Activated naive CD8-positive, alpha-beta T cell treated with anti-CD3 and anti-CD28 coated beads for 36 hours (primary cell): ENCODE measurements around the gene CACNA1F. TPM values are rescaled to one million over a fixed set of nuclear protein-coding genes. Genes with fewer than 3 reads are reported as not detected.

Experiments used
- DNase-seq: peaks from one replicate; pipeline ENCODE4 v3.0.0; 2021
- H3K27ac Mint-ChIP-seq: one replicate; pipeline ENCODE4 v1.8.0; 2022; ENCODE audit warnings: mild to moderate bottlenecking, moderate library complexity, mixed read lengths
- H3K27me3 Mint-ChIP-seq: one replicate; pipeline ENCODE4 v1.8.0; 2022; ENCODE audit warnings: mild to moderate bottlenecking, mixed read lengths
- H3K36me3 Mint-ChIP-seq: one replicate; pipeline ENCODE4 v1.8.0; 2021; ENCODE audit warnings: mild to moderate bottlenecking, mixed read lengths
- H3K4me1 Mint-ChIP-seq: one replicate; pipeline ENCODE4 v1.8.0; 2021; ENCODE audit warnings: mixed read lengths
- H3K4me3 Mint-ChIP-seq: one replicate; pipeline ENCODE4 v1.8.0; 2022; ENCODE audit warnings: mild to moderate bottlenecking, moderate library complexity, mixed read lengths
- H3K9me3 Mint-ChIP-seq: one replicate; pipeline ENCODE4 v1.8.0; 2022; ENCODE audit warnings: mixed read lengths
- total RNA-seq, 2 experiments: library from RNA; stranded (reverse); gene quantifications; one replicate each; pipeline ENCODE4 v1.2.3, GENCODE V29; 2021

CACNA1F gene
- total RNA-seq, 2 experiments from 2014 or later = 0.72 to 0.85 TPM

DNA sequence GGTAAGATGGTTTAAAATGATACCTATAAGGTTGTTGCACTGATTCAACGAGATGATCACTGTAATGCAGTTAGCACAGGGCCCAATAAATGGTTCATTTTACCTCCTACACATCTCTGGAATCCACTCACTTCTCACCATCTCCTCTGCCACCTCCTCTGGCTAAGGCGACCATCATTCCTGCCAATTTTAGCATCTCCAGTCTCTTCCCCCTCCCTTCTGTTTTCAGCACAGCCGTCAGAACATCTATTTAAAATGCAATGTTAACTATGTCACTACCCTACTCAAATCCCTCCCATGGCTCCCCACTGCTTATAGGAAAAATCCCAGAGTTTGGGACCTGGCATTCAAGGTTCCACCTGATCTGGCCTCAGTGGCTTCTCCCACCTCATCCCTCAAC is 29.6 kb downstream of the CACNA1F start:
- H3K27me3 Mint-ChIP-seq = no peaks in the 10 kb centered on the region

DNA sequence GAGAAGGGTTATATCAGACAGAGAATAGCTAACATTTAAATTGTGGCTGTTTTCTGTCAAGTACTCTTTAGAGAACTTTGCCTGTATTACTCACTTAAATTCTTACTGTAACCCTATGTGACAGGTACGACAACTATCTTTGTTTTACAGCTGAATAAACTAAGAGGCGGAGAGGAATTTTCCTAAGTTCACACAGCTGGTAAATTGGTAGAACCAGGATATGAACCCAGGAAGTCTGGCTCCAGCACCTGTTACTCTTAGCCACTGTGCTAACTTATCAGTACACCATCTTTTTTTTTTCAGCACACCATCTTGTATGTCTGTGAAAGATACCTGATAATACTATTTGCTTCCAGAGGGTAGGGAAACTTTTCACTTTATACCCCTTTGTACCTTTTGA is 31.1 kb downstream of the CACNA1F start:
- H3K27ac Mint-ChIP-seq = no peak overlapping the region
- H3K36me3 Mint-ChIP-seq = no peaks in the 10 kb centered on the region
- H3K4me1 Mint-ChIP-seq = peaks cover 11% of the 10 kb centered on the region
- H3K4me3 Mint-ChIP-seq = no peak overlapping the region
- no peaks in the 10 kb centered on the region for H3K9me3 Mint-ChIP-seq
- no peaks in the 10 kb centered on the region for H3K27me3 Mint-ChIP-seq
- DNase-seq = no peak

More for the DNA sequence above, 29.6 kb downstream of the CACNA1F start:
- DNase-seq = no peak
- H3K4me3 Mint-ChIP-seq = no peak overlapping the region
- H3K27ac Mint-ChIP-seq = no peak overlapping the region
- peaks cover 7% of the 10 kb centered on the region for H3K4me1 Mint-ChIP-seq
- H3K9me3 Mint-ChIP-seq = no peaks in the 10 kb centered on the region
- H3K36me3 Mint-ChIP-seq = no peaks in the 10 kb centered on the region

DNA sequence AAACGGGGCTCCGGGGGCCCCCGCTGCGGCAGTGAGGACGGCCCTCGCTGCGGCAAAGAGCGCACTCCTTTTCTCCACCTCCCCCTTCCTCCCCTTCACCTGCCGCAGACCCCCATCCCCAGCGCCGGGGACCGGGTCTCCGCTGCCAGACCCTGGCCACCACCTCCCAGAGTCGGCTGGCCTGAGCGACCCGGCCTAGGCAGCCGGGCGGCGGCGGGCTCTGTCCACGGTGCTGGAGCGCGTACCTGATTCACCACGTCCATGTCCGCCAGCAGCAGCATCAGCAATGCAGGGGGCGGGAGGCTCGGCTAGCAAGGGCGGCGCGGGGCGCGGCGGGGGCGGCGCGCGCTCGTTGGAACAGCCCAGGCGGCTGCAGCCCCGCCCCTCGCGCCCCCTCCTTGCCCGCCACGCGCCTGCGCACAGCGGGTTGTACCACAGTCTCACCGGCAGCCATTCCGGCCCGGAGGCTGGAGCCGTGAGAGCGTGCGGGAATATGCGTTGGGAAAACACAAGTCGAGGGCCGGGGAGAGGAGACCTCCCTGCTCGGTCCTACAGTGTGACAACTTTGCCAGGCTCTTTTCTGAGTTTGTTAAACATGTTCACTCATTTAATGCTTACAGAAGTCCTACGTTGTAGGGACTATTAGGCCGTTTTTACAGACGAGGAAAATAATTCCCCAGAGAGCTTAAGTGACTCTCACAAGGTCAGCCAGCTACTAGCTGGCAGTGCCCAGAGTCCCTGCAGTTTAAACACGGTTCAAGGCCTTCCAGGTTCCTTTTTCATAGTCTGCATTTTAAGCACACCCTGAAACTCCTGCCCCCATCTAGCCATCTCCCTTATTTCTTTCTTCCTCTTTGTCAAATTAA is 33.0 kb downstream of the CACNA1F start, which contains the start of gene SYP:
SYP (minus strand) TSS at position 288 of the 866 bp plus-strand sequence; CDS start at position 281, 7 bp downstream.
- Mint-ChIP-seq H3K4me3 (peak within 1 kb of the TSS; percentile 67), H3K27ac (peak within 1 kb of the TSS; percentile 65), H3K27me3 (no peaks in the 10 kb centered on the region), H3K4me1 (peaks cover 11% of the 10 kb centered on the region), H3K36me3 (no peaks in the 10 kb centered on the region), H3K9me3 (no peaks in the 10 kb centered on the region)
- peak; percentile 89 for DNase-seq

DNA sequence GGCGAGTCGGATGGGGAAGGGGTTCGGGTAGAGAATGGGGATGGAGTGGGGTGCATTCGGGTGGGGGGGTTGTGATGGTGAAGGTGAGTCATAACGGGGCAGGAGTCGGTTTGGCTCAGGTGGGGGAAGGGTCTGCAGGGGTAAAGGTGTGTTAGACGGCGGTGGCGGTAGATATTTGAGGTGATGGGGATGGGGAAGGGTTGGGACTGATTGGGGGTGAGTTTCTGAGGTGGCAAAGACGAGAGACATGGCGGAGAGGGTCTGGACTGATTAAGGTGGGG is 33.9 kb downstream of the CACNA1F start:
- Mint-ChIP-seq H3K9me3 (no peaks in the 10 kb centered on the region), H3K4me1 (peaks cover 11% of the 10 kb centered on the region), H3K27ac (no peak overlapping the region), H3K4me3 (peak overlapping the region; percentile 67), H3K36me3 (no peaks in the 10 kb centered on the region), H3K27me3 (no peaks in the 10 kb centered on the region)
- DNase-seq = no peak

DNA sequence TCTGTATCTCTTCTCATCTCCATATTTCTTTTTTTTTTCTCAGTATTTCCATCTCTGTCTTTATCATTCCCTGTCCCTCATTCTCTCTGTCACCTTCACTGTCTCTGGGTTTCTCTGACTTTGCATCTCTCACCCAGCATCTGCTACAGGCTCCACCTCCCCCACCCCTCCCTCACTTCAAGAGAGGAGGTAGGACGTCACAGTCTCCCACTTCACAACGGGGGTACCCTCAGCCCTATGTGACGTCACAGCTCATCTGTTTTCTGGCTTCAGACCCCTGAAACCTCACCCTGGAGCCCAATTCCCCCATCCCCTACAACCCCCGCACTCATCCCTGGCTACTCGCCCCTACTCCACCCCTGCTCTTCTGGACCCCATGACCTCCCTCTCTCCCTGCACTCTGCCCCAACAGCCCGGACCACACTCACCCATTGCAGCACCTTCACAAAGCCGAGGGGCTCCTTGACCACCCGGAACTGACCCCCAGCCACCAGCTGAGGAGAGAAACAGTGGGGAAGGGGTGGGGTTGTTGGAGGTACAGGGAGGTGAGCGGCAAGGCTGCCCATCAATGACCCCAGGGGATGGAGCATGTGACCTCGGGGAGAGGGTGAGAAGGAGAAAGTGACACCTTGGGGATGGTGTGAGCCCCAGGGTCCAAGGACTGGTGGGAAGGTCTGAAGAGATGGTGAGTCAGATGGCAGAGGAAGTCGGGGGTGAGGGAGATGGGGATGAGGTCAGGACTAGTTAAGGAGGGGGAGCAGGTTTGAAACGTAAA is 34.4 kb downstream of the CACNA1F start:
- no peaks in the 10 kb centered on the region for H3K9me3 Mint-ChIP-seq
- H3K4me3 Mint-ChIP-seq = peak overlapping the region; percentile 67
- H3K4me1 Mint-ChIP-seq = peaks cover 14% of the 10 kb centered on the region
- no peaks in the 10 kb centered on the region for H3K36me3 Mint-ChIP-seq
- DNase-seq = no peak
- no peak overlapping the region for H3K27ac Mint-ChIP-seq
- no peaks in the 10 kb centered on the region for H3K27me3 Mint-ChIP-seq

DNA sequence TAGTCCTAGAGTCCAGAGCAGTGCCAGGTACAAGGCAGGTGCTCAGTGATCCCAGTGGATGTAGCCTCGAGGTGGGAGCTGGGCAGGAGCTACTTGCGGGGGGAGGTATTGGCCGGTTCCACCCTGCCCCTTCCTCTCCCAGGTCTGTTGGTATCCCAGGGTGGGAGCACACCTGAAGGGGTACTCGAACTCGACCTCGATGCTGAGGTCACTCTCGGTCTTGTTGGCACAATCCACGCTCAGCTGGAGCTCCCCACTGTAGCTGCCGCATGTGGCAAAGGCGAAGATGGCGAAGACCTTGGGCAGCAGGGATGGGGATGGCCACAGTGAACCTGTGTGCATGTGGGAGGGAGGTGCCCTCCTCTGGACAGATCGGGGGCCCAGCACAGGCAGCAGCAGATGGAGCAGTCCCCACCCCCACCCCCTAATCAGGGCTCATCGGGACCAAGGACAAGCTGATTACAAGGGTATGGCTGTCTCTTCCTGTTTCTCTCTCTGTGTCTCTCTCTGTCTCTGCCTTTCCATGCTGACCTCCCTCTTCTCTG is 35.5 kb downstream of the CACNA1F start:
- Mint-ChIP-seq H3K36me3 (peaks cover 2% of the 10 kb centered on the region), H3K27ac (no peak overlapping the region), H3K4me1 (peaks cover 23% of the 10 kb centered on the region), H3K9me3 (no peaks in the 10 kb centered on the region), H3K4me3 (no peak overlapping the region), H3K27me3 (no peaks in the 10 kb centered on the region)
- DNase-seq = no peak

DNA sequence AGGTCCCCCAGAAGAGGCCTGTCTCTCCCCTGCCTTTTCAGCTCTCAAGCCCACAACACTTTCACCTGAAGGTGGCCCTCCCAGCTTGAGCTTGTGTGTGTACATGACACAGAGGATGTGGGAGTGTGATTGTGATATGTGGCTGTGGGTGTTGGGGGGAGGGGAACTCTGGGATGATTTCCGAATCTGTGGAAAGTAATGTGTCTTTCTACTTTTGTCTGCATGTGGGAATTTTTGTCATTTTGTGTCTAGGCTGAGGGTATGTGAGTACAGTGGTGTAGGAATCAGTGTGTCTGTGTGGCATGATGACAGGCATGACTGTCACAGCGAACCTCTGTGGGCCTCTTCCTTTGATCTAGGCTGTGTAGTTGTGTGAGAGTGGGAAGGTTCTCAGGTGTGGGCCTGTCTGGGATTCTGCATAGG is 39.6 kb downstream of the CACNA1F start:
- Mint-ChIP-seq H3K4me3 (no peak overlapping the region), H3K4me1 (peaks cover 24% of the 10 kb centered on the region), H3K27me3 (no peaks in the 10 kb centered on the region), H3K9me3 (no peaks in the 10 kb centered on the region), H3K27ac (peak overlapping the region; percentile 7), H3K36me3 (peaks cover 2% of the 10 kb centered on the region)
- no peak for DNase-seq

DNA sequence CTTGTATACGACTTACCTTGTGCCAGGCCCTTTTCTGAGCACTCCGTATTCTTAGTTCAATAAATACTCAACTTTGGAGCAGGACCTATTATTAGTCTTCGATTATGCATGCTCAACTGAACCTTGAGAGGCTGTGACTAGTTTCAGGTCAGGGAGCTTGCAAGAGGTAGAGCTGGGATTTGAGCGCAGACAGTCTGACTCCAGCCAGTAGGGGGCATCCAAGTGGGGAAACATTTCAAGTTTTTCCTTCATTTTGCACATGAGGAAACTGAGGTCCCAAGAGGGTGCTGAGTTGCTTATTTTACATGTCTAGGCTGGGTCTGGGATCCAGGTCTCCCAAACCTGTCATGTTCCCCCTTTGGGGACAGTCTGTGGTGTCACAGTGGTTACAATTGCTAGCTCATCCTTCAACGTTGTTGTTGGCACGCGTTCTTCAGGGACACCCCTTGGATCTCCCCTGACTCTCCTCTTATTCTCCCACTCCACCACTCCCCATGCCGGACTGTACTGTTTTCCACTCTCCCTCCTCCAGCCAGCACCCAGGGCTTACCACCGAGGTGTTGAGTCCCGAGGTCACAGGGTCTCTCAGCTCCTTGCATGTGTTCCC is 40.3 kb downstream of the CACNA1F start:
- peak overlapping the region; percentile 7 for H3K27ac Mint-ChIP-seq
- H3K36me3 Mint-ChIP-seq = peaks cover 2% of the 10 kb centered on the region
- no peaks in the 10 kb centered on the region for H3K27me3 Mint-ChIP-seq
- no peaks in the 10 kb centered on the region for H3K9me3 Mint-ChIP-seq
- peak; percentile 32 for DNase-seq
- peak overlapping the region; percentile 55 for H3K4me3 Mint-ChIP-seq
- peaks cover 19% of the 10 kb centered on the region for H3K4me1 Mint-ChIP-seq

DNA sequence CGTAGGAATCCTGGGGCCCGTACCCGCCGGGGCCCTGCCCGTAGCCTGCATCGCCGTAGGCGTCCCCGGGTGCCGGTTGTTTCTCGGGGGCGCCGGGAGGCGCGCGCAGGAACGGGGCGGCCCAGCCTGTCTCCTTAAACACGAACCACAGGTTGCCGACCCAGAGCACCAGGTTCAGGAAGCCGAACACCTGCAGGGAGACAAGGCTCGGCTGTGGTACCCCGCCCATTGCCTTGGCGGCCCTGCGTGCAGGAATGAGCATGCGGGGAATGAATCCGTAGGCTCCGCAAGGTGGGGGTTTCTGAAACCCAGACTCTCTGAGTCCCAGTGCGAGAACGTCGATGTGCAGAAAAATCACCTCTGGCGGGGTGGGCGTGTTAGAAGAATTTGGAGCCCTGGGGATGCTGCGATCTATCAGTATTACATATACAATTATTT is 41.5 kb downstream of the CACNA1F start:
- peak overlapping the region; percentile 87 for H3K27ac Mint-ChIP-seq
- H3K4me1 Mint-ChIP-seq = peaks cover 19% of the 10 kb centered on the region
- H3K27me3 Mint-ChIP-seq = no peaks in the 10 kb centered on the region
- peak overlapping the region; percentile 99 for H3K4me3 Mint-ChIP-seq
- no peaks in the 10 kb centered on the region for H3K9me3 Mint-ChIP-seq
- DNase-seq = no peak
- peaks cover 2% of the 10 kb centered on the region for H3K36me3 Mint-ChIP-seq

DNA sequence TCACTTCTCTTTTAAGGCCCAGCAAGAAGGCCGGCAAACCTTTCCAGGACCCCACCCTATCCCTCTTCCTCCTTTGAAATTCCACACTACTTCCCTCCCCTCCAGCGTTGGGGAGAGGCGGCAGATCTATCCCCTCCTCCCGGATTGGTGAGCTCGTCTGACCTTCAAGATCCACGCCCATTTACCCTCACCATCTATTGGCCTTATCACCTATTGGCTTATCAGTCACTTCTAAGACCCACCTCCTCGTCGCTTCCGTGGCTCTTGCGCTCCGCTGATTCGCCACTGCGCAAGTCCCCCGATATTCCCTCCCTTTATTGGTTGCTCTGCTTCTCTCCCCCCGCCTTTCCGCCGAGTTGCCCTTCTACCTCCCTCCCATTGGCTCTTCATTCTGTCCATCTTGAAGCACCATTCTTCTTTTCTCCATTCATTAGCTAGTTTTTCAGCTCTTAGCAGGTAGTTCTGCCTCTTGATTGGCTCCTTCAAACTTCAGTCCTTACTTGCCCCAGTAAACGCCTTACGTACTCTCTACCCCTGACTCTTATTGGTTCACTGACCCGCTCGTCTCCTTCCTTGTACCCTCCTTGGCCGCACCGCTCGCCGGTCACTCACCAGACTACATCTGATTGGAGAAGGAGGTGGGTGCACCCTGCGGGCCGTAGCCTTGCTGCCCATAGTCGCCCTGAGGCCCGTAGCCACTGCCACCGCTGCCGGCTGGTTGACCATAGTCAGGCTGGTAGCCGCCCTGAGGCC is 42.1 kb downstream of the CACNA1F start:
- Mint-ChIP-seq H3K9me3 (no peaks in the 10 kb centered on the region), H3K4me1 (peaks cover 19% of the 10 kb centered on the region), H3K36me3 (peaks cover 2% of the 10 kb centered on the region), H3K4me3 (peak overlapping the region; percentile 99), H3K27ac (peak overlapping the region; percentile 97), H3K27me3 (no peaks in the 10 kb centered on the region)
- peak; percentile 82 for DNase-seq

DNA sequence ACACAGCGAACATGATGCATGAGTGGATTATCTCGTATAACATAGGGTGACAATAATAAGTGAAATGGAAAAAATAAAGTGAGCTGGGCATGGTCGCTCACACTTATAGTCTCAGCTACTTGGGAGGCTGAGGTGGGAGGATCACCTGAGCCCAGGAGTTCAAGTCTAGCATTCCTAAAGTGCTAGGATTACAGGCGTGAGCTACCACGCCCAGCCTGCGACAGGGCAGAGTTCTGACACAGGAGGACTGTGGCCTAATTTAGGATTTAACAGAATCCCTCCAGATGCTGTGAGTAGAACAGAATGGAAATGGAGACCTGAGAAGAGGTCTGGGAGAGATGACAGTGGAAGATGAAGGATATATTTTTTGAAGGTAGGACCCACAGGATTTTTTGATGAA is 43.5 kb downstream of the CACNA1F start:
- H3K4me3 Mint-ChIP-seq = peak overlapping the region; percentile 99
- peaks cover 22% of the 10 kb centered on the region for H3K4me1 Mint-ChIP-seq
- H3K9me3 Mint-ChIP-seq = no peaks in the 10 kb centered on the region
- DNase-seq = no peak
- peaks cover 4% of the 10 kb centered on the region for H3K36me3 Mint-ChIP-seq
- peak overlapping the region; percentile 36 for H3K27ac Mint-ChIP-seq
- H3K27me3 Mint-ChIP-seq = no peaks in the 10 kb centered on the region

DNA sequence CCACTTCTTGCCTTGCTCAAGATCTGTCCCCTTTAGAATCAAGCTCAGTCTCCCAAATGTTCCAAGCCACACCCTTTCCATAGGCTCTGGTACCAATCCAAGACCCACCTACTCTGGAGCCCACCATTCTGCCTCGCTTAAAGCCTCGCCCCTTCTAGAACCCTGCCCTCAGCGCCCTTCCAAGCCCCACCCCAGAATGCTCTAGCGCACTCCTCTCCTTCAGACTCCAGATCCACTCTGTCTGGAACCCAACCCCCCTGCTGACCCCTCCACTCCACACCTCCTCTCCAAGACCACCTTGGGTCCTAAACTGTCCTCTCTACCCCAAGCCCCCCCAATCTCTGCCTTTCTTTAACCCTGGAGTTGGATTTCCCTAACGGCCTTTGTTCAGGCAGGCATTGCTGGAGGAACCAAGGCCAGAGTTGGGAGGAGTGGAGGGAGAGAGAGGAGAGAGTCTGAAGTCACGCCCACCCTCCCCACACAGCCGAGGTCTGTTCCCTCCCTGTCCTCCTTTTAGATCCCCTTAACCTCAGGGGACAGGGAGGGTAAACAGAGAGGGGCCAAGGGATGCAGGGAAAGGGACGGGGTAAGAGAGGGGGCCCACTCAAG is 44.6 kb downstream of the CACNA1F start:
- Mint-ChIP-seq H3K27me3 (no peaks in the 10 kb centered on the region), H3K27ac (no peak overlapping the region), H3K4me1 (peaks cover 23% of the 10 kb centered on the region)

DNA sequence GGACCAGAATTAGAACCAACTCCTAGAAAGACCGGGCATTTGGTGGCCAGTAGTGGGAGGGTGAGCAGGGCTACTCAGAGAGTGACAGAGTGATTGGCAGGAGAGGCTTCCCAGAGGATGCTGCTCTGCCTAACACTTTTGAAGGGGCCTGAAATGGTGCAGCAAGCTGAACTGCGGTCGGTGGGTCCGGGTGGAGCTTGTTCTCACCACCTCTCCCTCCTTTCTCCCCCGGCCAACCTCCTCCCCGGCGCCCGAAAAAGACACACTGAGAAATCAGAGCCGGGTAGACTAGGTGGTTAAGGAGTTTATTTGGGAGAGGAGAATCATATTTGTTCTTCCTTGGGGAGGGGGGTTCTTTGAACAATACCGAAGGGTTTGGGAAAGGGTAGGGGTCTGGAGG is 45.6 kb downstream of the CACNA1F start:
- Mint-ChIP-seq H3K27ac (no peak overlapping the region), H3K27me3 (no peaks in the 10 kb centered on the region), H3K9me3 (no peaks in the 10 kb centered on the region), H3K36me3 (peaks cover 5% of the 10 kb centered on the region), H3K4me3 (no peak overlapping the region), H3K4me1 (peaks cover 14% of the 10 kb centered on the region)
- no peak for DNase-seq

More for the DNA sequence above, 44.6 kb downstream of the CACNA1F start:
- Mint-ChIP-seq H3K9me3 (no peaks in the 10 kb centered on the region), H3K4me3 (no peak overlapping the region), H3K36me3 (peaks cover 7% of the 10 kb centered on the region)
- no peak for DNase-seq

DNA sequence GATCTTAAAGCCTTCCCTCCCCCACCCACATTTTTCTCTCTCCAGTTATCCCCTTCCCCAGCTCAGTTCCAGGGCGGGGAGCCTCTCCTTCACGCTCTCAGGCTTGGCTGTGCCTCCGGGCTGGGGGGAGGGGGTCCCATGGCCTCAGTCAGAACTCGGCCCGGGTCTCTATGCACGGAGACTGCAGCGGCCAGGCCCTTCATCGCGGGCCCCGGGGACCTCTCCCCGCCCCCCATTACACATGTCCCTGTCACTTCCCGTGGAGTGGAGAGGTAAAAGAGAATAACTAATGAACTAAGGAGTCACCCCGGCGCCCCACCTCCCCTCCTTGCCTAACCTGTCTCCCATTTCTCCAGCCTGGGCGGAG is 46.1 kb downstream of the CACNA1F start:
- Mint-ChIP-seq H3K4me3 (peak overlapping the region; percentile 90), H3K27ac (peak overlapping the region; percentile 82)
- DNase-seq = no peak

More for the DNA sequence above, 46.1 kb downstream of the CACNA1F start:
- H3K27me3 Mint-ChIP-seq = no peaks in the 10 kb centered on the region
- peaks cover 12% of the 10 kb centered on the region for H3K4me1 Mint-ChIP-seq
- H3K36me3 Mint-ChIP-seq = peaks cover 7% of the 10 kb centered on the region
- no peaks in the 10 kb centered on the region for H3K9me3 Mint-ChIP-seq
